Neural cell (in vitro differentiated cells): ENCODE measurements around the gene SLC6A18.

Experiments
- EP300 ChIP-seq: fragments of 450-650 bp; conservative IDR thresholded peaks from 2 replicates; pipeline ENCODE4 v1.6.1; 2014; ENCODE audit warnings: antibody characterized with exemption, mild to moderate bottlenecking, moderate library complexity; ENCODE audit not compliant: poor library complexity, severe bottlenecking
- EZH2 ChIP-seq: fragments of 200-600, 300-800 bp; shearing (Covaris generic), sonication (generic); IDR thresholded peaks from 2 replicates; pipeline ENCODE4 v1.6.1; 2014; ENCODE audit warnings: antibody characterized with exemption, low read length, borderline replicate concordance, mild to moderate bottlenecking; ENCODE audit not compliant: insufficient read depth, poor library complexity, severe bottlenecking
- MXI1 ChIP-seq: fragments of 450-650 bp; conservative IDR thresholded peaks from 2 replicates; pipeline ENCODE4 v1.6.1; 2014; ENCODE audit warnings: antibody characterized with exemption, mild to moderate bottlenecking; ENCODE audit not compliant: poor library complexity, severe bottlenecking
- POLR2AphosphoS5 ChIP-seq: IDR thresholded peaks from 2 replicates; pipeline ENCODE4 v1.6.1; 2012
- RAD21 ChIP-seq: fragments of 450-650 bp; conservative IDR thresholded peaks from 2 replicates; pipeline ENCODE4 v1.6.1; 2014; ENCODE audit warnings: antibody characterized with exemption, mild to moderate bottlenecking, moderate library complexity
- SMC3 ChIP-seq: fragments of 450-650 bp; conservative IDR thresholded peaks from 2 replicates; pipeline ENCODE4 v1.6.1; 2014; ENCODE audit warnings: antibody characterized with exemption, mild to moderate bottlenecking, moderate library complexity; ENCODE audit not compliant: poor library complexity
- TAF1 ChIP-seq: IDR thresholded peaks from 2 replicates; pipeline ENCODE4 v1.6.1; 2012; ENCODE audit warnings: low read depth
- TF ChIP-seq, protein P1 (sequence below): fragments of 450-650 bp; IDR thresholded peaks from 2 replicates; pipeline ENCODE4 v1.5.1; 2014; ENCODE audit warnings: antibody characterized with exemption, mild to moderate bottlenecking, moderate library complexity; ENCODE audit not compliant: poor library complexity, severe bottlenecking
- TF ChIP-seq, protein P2 (sequence below): IDR thresholded peaks from 2 replicates; pipeline ENCODE4 v1.6.1; 2012; ENCODE audit warnings: borderline replicate concordance

DNA sequence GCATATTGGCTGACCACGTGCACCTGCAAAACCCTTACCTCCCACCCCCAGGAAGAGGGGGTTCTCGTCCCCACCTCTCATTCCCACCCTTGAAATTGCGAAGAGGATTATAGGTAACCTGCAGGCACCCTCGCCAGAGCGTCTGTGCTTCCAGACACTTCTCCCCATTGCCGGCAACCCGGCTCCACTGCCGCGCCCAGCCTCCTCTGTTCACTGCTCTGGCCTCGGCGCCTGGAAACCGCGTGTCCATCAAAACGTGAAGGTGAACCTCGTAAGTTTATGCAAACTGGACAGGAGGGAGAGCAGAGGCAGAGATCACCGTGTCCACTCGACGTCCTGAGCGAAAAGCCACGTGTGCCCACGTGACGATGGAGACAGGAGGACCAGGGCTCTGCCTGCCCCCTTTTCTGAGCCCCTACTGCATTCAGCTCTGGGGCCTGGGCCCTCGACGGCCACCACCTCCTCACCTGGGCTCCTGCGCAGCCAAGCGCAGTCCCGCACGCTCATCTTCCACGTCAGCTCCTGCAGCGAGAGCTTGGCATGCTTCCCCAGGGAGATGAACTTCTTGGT lies 67.8 kb downstream of the SLC6A18 start:
- TF ChIP-seq, protein P1, sequence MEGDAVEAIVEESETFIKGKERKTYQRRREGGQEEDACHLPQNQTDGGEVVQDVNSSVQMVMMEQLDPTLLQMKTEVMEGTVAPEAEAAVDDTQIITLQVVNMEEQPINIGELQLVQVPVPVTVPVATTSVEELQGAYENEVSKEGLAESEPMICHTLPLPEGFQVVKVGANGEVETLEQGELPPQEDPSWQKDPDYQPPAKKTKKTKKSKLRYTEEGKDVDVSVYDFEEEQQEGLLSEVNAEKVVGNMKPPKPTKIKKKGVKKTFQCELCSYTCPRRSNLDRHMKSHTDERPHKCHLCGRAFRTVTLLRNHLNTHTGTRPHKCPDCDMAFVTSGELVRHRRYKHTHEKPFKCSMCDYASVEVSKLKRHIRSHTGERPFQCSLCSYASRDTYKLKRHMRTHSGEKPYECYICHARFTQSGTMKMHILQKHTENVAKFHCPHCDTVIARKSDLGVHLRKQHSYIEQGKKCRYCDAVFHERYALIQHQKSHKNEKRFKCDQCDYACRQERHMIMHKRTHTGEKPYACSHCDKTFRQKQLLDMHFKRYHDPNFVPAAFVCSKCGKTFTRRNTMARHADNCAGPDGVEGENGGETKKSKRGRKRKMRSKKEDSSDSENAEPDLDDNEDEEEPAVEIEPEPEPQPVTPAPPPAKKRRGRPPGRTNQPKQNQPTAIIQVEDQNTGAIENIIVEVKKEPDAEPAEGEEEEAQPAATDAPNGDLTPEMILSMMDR, result no peak
- TF ChIP-seq, protein P2, sequence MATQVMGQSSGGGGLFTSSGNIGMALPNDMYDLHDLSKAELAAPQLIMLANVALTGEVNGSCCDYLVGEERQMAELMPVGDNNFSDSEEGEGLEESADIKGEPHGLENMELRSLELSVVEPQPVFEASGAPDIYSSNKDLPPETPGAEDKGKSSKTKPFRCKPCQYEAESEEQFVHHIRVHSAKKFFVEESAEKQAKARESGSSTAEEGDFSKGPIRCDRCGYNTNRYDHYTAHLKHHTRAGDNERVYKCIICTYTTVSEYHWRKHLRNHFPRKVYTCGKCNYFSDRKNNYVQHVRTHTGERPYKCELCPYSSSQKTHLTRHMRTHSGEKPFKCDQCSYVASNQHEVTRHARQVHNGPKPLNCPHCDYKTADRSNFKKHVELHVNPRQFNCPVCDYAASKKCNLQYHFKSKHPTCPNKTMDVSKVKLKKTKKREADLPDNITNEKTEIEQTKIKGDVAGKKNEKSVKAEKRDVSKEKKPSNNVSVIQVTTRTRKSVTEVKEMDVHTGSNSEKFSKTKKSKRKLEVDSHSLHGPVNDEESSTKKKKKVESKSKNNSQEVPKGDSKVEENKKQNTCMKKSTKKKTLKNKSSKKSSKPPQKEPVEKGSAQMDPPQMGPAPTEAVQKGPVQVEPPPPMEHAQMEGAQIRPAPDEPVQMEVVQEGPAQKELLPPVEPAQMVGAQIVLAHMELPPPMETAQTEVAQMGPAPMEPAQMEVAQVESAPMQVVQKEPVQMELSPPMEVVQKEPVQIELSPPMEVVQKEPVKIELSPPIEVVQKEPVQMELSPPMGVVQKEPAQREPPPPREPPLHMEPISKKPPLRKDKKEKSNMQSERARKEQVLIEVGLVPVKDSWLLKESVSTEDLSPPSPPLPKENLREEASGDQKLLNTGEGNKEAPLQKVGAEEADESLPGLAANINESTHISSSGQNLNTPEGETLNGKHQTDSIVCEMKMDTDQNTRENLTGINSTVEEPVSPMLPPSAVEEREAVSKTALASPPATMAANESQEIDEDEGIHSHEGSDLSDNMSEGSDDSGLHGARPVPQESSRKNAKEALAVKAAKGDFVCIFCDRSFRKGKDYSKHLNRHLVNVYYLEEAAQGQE, result no peak
- TF ChIP-seq POLR2AphosphoS5 (no peak), EZH2 (no peak), TAF1 (no peak), SMC3 (no peak), EP300 (no peak), MXI1 (no peak), RAD21 (no peak)
